Measurements from ENCODE around the gene GRB14.

GRB14 gene

DNA sequence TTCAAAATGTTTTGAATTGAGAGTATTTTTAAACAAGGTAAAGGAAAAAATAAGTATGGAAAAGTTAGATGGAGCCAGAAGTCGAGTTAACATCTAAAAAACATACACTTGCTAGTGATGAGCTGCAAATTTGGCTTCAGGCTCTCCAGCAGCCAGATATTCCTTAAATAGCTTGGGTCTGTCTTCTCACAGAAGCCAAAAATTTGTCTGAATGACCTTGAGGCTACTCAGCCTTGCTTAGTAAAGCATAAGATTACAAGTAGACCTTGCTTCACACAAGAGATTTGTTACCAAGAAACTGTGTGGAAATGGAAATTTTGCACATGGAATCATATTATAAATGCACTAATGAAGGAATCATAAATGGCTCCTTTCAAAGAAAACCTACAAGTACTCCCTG lies 40.8 kb upstream of the GRB14 start:
- Mint-ChIP-seq H3K9me3 (no peaks in the 10 kb centered on the region), H3K4me3 (no peak overlapping the region), H3K36me3 (ENCODE audit: low read depth) (no peaks in the 10 kb centered on the region), H3K4me1 (no peaks in the 10 kb centered on the region), H3K27ac (no peak overlapping the region), H3K27me3 (ENCODE audit: low read depth) (no peaks in the 10 kb centered on the region)
- TF ChIP-seq, protein P1, sequence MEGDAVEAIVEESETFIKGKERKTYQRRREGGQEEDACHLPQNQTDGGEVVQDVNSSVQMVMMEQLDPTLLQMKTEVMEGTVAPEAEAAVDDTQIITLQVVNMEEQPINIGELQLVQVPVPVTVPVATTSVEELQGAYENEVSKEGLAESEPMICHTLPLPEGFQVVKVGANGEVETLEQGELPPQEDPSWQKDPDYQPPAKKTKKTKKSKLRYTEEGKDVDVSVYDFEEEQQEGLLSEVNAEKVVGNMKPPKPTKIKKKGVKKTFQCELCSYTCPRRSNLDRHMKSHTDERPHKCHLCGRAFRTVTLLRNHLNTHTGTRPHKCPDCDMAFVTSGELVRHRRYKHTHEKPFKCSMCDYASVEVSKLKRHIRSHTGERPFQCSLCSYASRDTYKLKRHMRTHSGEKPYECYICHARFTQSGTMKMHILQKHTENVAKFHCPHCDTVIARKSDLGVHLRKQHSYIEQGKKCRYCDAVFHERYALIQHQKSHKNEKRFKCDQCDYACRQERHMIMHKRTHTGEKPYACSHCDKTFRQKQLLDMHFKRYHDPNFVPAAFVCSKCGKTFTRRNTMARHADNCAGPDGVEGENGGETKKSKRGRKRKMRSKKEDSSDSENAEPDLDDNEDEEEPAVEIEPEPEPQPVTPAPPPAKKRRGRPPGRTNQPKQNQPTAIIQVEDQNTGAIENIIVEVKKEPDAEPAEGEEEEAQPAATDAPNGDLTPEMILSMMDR (IDR thresholded peaks at IDR 0.05; ENCODE audit: unreplicated experiment in 3 of 3): no peak

DNA sequence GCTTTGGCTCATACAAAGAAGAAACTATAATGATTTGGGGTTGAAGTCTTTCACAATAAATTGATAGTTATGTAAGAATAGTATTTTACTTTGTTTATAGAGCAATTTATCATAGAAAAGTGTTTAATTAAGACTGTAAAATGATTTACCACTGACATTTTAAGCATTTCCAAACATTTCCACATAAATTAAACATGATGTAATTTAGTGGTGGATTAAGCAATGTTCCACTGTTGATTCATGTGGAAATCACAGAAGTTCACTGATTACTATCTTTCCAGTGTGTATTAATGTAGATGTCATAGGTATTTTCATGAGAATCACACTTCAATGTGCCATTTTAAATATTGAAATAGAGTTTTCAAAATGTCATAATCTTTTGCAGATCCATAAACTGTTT lies 40.1 kb upstream of the GRB14 start:
- H3K27ac Mint-ChIP-seq: no peak overlapping the region
- H3K9me3 Mint-ChIP-seq: no peaks in the 10 kb centered on the region
- no peak overlapping the region for H3K4me3 Mint-ChIP-seq
- no peaks in the 10 kb centered on the region for H3K36me3 Mint-ChIP-seq (ENCODE audit: low read depth)
- no peaks in the 10 kb centered on the region for H3K27me3 Mint-ChIP-seq (ENCODE audit: low read depth)
- H3K4me1 Mint-ChIP-seq: no peaks in the 10 kb centered on the region
- TF ChIP-seq, protein P1 (IDR thresholded peaks at IDR 0.05; ENCODE audit: unreplicated experiment in 3 of 3): no peak

DNA sequence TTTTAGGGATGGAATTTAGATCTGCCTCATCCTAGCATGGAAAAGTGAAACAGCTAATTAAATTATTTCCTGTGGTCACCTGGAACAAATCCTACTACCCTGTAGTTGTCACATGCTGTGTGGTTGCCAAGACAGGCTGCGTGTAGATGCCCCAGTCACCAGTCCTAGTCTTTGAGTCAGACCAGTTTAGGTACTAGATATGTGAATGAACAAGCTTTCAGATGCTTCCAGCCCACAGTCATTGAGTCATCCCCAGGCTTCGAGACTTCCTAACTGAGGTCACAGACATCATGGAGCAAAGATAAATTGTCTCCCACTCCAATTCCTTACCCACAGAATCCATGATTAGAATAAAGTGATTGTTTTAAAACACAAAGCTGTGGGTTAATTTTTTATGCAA lies 35.8 kb upstream of the GRB14 start:
- peaks cover 5% of the 10 kb centered on the region for H3K36me3 Mint-ChIP-seq (ENCODE audit: low read depth)
- no peak overlapping the region for H3K27ac Mint-ChIP-seq
- H3K4me3 Mint-ChIP-seq: no peak overlapping the region
- TF ChIP-seq, protein P1 (IDR thresholded peaks at IDR 0.05; ENCODE audit: unreplicated experiment in 3 of 3): no peak
- peaks cover 4% of the 10 kb centered on the region for H3K9me3 Mint-ChIP-seq
- H3K27me3 Mint-ChIP-seq (ENCODE audit: low read depth): no peaks in the 10 kb centered on the region
- H3K4me1 Mint-ChIP-seq: no peaks in the 10 kb centered on the region

DNA sequence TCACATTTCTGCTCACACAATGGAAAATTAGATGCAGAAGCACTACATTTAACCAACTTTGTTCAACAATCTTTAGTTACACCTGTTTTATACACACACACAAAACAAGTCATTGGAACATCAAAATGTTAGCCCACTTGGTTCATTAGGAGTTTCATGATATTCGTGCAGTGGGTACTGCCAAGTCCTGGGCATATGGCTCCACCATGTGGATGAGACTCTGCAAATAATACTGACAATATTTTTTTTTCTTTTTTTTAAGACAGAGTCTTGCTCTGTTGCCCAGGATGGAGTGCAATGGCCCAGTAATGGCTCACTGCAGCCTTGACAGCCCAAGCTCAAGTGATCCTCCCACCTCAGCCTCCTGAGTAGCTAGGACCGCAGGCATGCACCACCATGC lies 34.5 kb upstream of the GRB14 start:
- no peaks in the 10 kb centered on the region for H3K27me3 Mint-ChIP-seq (ENCODE audit: low read depth)
- peaks cover 13% of the 10 kb centered on the region for H3K36me3 Mint-ChIP-seq (ENCODE audit: low read depth)

DNA sequence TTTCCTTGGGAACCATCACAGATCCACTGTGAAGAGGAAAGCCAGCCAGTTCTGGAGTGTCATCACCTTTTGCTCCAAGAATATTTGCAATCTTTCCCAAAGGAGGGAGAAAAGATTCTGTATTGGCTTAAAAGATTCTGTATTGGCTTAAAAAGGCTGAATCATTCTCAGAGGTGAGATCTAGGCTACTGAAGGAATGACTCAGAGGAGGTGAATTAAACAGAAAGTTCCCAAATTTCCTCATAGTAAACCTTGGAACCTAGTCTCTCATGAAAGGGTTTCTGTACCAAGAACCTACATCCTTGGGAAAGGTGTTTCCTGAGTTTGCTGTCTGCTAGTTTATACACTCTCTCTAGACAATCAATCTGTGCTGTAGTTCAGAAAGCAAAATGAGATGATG lies 34.1 kb upstream of the GRB14 start:
- Mint-ChIP-seq H3K9me3 (peaks cover 14% of the 10 kb centered on the region), H3K4me3 (no peak overlapping the region), H3K27ac (no peak overlapping the region), H3K4me1 (no peaks in the 10 kb centered on the region), H3K27me3 (ENCODE audit: low read depth) (no peaks in the 10 kb centered on the region), H3K36me3 (ENCODE audit: low read depth) (peaks cover 17% of the 10 kb centered on the region)
- TF ChIP-seq, protein P1 (IDR thresholded peaks at IDR 0.05; ENCODE audit: unreplicated experiment in 3 of 3): no peak

More for the DNA sequence above, 34.5 kb upstream of the GRB14 start:
- TF ChIP-seq, protein P1 (IDR thresholded peaks at IDR 0.05; ENCODE audit: unreplicated experiment in 3 of 3): no peak
- Mint-ChIP-seq H3K9me3 (peaks cover 10% of the 10 kb centered on the region), H3K4me3 (no peak overlapping the region), H3K4me1 (no peaks in the 10 kb centered on the region), H3K27ac (no peak overlapping the region)

DNA sequence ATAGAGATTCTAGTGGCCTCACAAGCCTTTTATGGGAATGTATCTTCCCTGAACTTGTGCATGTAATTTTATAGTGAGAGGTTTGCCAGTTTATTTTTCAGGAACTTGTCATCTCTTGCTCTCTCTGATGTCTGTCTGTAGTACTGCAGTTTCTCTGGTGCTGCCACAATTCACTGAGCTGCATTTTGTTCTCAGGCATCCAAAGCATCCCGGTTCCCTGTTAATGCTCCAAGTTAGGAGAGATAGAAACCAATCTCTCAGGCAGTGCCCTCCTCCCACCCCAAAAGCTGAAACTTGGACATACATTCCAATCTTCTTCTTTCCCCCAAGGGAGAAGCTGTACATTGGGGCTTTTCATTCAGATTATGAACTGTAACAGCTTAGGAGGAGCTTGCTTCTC lies 30.1 kb upstream of the GRB14 start:
- no peak overlapping the region for H3K4me3 Mint-ChIP-seq

More for the DNA sequence above, 30.1 kb upstream of the GRB14 start:
- TF ChIP-seq, protein P1 (IDR thresholded peaks at IDR 0.05; ENCODE audit: unreplicated experiment in 3 of 3): no peak
- Mint-ChIP-seq H3K27ac (no peak overlapping the region), H3K4me1 (no peaks in the 10 kb centered on the region), H3K36me3 (ENCODE audit: low read depth) (peaks cover 18% of the 10 kb centered on the region), H3K9me3 (peaks cover 25% of the 10 kb centered on the region), H3K27me3 (ENCODE audit: low read depth) (no peaks in the 10 kb centered on the region)
